Suprapubic skin (tissue), 4 donors: ENCODE data around the gene NPC2. TPM values are rescaled to one million over a fixed set of nuclear protein-coding genes. Genes with fewer than 3 reads are reported as not detected.

Experiments used
- DNase-seq, 2 donors: peaks; one replicate each; pipeline ENCODE4 v3.0.0-alpha.2; 2019; ENCODE audit warnings: low spot score in 2 of 2
- H3K27ac ChIP-seq: fragments of 200-600 bp; sonication (generic); one replicate; pipeline ENCODE4 v1.5.1; 2019
- H3K27me3 ChIP-seq: fragments of 200-600 bp; sonication (generic); one replicate; pipeline ENCODE4 v1.5.1; 2019
- H3K36me3 ChIP-seq: fragments of 200-600 bp; sonication (generic); one replicate; pipeline ENCODE4 v1.5.1; 2019
- H3K4me1 ChIP-seq: fragments of 200-600 bp; sonication (generic); one replicate; pipeline ENCODE4 v1.5.1; 2019
- H3K4me3 ChIP-seq: fragments of 200-600 bp; sonication (generic); one replicate; pipeline ENCODE4 v1.5.1; 2019; ENCODE audit warnings: mild to moderate bottlenecking
- H3K9me3 ChIP-seq: fragments of 200-600 bp; sonication (generic); one replicate; pipeline ENCODE4 v1.5.1; 2019
- EP300 ChIP-seq: sonication (generic); formaldehyde crosslinking; IDR thresholded peaks from one replicate; pipeline ENCODE4 v1.6.1; 2017; ENCODE audit warnings: antibody characterized with exemption
- POLR2A ChIP-seq, 2 donors: fragments of 450-650 bp; IDR thresholded peaks; one replicate each; pipeline ENCODE4 v1.6.1; 2017; ENCODE audit warnings: antibody characterized with exemption in 2 of 2, mild to moderate bottlenecking in 2 of 2, moderate library complexity in 2 of 2
- POLR2AphosphoS5 ChIP-seq, 3 donors: sonication (generic); formaldehyde crosslinking; IDR thresholded peaks; one replicate each; pipeline ENCODE4 v1.6.1; 2017; ENCODE audit warnings: antibody characterized with exemption in 3 of 3
- WGBS: methylation state at CpG from one replicate; pipeline ENCODE4 v1.1.5; 2018; 5-methylcytosine and 5-hydroxymethylcytosine counted together
- total RNA-seq, 4 donors: library from RNA; depleted of rRNA; stranded (reverse); fragments of >200 nt; gene quantifications; one replicate each; pipeline ENCODE4 v1.1.0, GENCODE V29; 2016
- TF ChIP-seq, protein P1 (sequence below), 2 donors: fragments of 200-600 bp in 1 of 2; fragments of 450-650 bp in 1 of 2; sonication (generic) in 1 of 2; IDR thresholded peaks; one replicate each; pipeline ENCODE4 v1.5.1; 2016 to 2019; ENCODE audit warnings: antibody characterized with exemption in 2 of 2, mild to moderate bottlenecking in 1 of 2, moderate library complexity in 1 of 2

The NPC2 gene
- total RNA-seq, 4 donors from 2014 or later, result 274 to 450 (median 338) TPM

DNA sequence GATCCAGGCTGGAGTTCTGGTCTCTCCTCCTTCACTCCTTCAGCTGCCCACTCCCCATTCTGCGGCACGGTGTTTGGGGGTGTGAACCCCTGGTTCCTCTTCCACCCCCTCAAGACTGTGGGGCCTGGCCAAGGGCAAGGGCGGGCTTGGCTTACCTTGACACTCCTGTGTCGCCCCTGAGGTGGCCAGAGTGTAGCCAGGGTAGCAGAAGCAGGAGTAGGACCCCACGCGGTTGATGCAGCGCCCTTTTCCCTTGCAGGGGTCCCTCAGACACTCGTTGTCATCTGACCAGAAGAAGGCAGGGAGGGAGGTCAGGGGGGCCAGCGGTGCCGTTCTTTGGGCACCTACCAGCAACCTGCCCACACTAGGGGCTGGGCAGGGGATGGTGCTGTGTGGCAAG lies 28.7 kb upstream of the NPC2 start:
- Histone ChIP-seq H3K27ac (no peak overlapping the region), H3K4me1 (peaks cover 4% of the 10 kb centered on the region), H3K27me3 (no peaks in the 10 kb centered on the region), H3K9me3 (no peaks in the 10 kb centered on the region), H3K4me3 (no peak overlapping the region), H3K36me3 (peaks cover 12% of the 10 kb centered on the region)
- WGBS, result 95% methylated on average over 9 of the region's 10 CpGs
- DNase-seq, result no peak
- TF ChIP-seq POLR2AphosphoS5 (IDR thresholded peaks at IDR 0.05) (no peak), POLR2A (IDR thresholded peaks at IDR 0.05) (no peak), EP300 (no peak)
- TF ChIP-seq, protein P1, sequence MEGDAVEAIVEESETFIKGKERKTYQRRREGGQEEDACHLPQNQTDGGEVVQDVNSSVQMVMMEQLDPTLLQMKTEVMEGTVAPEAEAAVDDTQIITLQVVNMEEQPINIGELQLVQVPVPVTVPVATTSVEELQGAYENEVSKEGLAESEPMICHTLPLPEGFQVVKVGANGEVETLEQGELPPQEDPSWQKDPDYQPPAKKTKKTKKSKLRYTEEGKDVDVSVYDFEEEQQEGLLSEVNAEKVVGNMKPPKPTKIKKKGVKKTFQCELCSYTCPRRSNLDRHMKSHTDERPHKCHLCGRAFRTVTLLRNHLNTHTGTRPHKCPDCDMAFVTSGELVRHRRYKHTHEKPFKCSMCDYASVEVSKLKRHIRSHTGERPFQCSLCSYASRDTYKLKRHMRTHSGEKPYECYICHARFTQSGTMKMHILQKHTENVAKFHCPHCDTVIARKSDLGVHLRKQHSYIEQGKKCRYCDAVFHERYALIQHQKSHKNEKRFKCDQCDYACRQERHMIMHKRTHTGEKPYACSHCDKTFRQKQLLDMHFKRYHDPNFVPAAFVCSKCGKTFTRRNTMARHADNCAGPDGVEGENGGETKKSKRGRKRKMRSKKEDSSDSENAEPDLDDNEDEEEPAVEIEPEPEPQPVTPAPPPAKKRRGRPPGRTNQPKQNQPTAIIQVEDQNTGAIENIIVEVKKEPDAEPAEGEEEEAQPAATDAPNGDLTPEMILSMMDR (IDR thresholded peaks at IDR 0.05), result no peak

DNA sequence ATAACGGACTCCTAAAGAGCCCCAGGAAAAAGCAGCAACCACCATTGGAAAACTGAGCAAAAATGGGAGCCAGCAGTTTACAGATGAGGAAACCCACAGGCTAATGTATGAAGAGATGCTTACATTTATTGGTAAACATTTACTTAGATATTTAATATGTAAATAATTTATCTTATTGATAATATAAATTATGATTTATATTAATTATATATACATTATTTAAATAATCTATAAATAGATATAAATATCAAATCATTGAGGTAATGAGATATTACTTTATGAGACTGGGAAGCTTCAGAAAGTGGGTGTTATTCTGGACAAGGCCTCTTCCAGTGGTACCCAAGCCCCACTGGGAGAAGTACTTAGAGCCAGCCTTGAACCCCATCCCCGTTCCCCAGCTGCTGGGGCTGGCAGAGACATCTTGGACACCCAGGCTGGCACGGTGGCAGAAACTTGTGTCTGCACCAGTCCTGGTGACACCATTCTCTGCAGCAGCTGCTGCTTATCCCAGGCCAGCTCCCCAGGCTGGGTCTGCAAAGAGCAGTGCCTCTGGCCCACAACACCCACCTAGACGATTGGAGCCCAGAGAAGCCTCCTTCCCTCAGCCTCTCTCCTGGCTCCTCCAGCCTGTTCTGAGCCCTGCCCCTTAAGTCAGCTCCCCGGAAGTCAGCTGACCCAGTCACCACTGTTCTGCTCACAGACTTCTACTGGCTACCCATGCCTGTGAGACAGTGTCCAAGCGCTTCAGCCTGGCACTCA lies 26.4 kb upstream of the NPC2 start:
- H3K27me3 ChIP-seq, result no peaks in the 10 kb centered on the region
- peaks cover 4% of the 10 kb centered on the region for H3K4me1 ChIP-seq
- H3K27ac ChIP-seq, result no peak overlapping the region
- no peak for DNase-seq
- peaks cover 12% of the 10 kb centered on the region for H3K36me3 ChIP-seq
- TF ChIP-seq, protein P1 (IDR thresholded peaks at IDR 0.05), result no peak
- no peak for TF ChIP-seq EP300
- TF ChIP-seq POLR2A (IDR thresholded peaks at IDR 0.05), result no peak
- TF ChIP-seq POLR2AphosphoS5 (IDR thresholded peaks at IDR 0.05), result no peak
- H3K9me3 ChIP-seq, result no peaks in the 10 kb centered on the region
- 78% methylated on average over 6 of the region's 6 CpGs for WGBS
- no peak overlapping the region for H3K4me3 ChIP-seq

DNA sequence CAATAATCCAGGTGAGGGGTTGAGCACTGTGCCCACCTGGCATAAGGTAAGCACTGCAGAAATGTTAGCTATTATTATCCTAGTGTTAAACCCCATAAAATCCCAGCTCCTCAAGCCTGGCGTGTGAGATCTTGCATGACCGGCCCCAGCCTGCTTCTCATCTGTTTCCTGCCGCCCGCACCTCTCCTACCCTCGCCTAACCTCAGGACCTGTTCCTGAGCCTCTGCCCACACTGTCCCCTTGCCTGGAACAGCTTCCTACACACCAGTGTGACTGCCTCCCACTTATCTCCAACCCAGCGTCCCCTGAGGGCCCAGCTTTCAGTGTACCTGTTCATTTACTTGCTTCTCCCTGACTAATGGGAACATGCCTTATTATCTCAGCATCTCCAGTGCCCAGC lies 25.1 kb upstream of the NPC2 start:
- Histone ChIP-seq H3K4me3 (no peak overlapping the region), H3K27me3 (no peaks in the 10 kb centered on the region), H3K27ac (no peak overlapping the region), H3K9me3 (no peaks in the 10 kb centered on the region), H3K36me3 (peaks cover 12% of the 10 kb centered on the region), H3K4me1 (peaks cover 9% of the 10 kb centered on the region)
- TF ChIP-seq EP300 (no peak), POLR2AphosphoS5 (IDR thresholded peaks at IDR 0.05) (no peak), POLR2A (IDR thresholded peaks at IDR 0.05) (no peak)
- TF ChIP-seq, protein P1 (IDR thresholded peaks at IDR 0.05), result no peak
- WGBS, result 43% methylated on average over 6 of the region's 6 CpGs
- DNase-seq, result no peak

DNA sequence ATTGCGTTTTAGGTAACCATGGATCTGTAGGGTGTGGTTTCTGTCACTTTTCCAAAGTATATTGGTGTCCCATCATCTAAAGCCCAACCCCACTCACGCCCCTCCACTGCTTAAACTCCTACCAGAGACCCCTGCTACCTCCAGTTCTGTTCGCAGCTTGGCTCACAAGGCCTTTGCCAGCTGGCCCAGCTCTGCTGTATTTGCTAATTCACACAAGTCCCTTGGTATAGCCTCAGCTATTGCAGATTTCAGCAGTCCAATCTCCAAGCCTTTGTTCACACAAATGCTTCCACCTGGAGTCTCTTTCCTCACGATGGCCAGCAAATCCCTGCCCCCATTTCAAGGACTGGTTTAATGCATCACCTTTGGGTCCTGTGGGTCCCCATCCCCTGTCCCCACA lies 24.6 kb upstream of the NPC2 start:
- Histone ChIP-seq H3K27ac (no peak overlapping the region), H3K27me3 (no peaks in the 10 kb centered on the region), H3K9me3 (no peaks in the 10 kb centered on the region), H3K4me1 (peaks cover 9% of the 10 kb centered on the region), H3K4me3 (no peak overlapping the region), H3K36me3 (peaks cover 11% of the 10 kb centered on the region)
- no peak for DNase-seq
- no peak for TF ChIP-seq POLR2AphosphoS5 (IDR thresholded peaks at IDR 0.05)
- TF ChIP-seq EP300, result no peak
- no peak for TF ChIP-seq POLR2A (IDR thresholded peaks at IDR 0.05)
- TF ChIP-seq, protein P1 (IDR thresholded peaks at IDR 0.05), result no peak
- 58% methylated on average over 4 of the region's 4 CpGs for WGBS

DNA sequence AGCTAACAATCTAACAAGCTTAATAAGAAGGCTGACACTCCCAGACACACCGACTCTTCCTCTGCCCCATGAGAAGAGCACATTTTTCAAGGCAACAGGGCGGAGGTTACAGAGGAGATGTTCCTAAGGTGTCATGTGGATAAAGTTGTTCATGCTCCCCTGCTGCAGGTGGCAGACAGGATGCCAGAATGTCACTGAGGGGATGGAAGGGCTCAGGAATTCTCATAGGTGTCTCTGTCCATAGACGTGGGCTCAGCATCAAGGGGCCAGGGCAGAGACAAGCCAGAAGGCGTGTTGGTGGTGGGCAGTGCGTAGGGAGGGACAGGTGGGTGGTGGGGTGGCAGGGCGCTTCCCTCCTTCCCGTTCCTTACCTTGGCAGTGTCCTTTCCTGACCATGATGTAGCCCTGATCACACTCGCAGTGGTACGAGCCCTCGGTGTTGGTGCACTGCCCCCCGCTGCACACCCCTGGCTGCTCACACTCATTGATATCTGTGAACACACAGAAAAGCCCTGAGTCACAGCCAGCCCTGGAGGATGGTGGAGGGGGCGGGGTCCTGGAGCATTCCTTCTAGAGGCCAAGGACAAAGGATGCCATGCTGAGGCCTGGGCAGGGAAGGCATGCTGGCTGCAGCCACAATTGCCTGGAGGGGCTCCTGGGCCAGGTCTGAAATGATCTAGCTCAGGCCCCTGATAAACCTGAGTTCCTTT lies 23.5 kb upstream of the NPC2 start:
- Histone ChIP-seq H3K36me3 (peaks cover 6% of the 10 kb centered on the region), H3K27me3 (no peaks in the 10 kb centered on the region), H3K4me3 (no peak overlapping the region), H3K27ac (no peak overlapping the region), H3K4me1 (peaks cover 9% of the 10 kb centered on the region), H3K9me3 (no peaks in the 10 kb centered on the region)
- no peak for DNase-seq
- 83% methylated on average over 12 of the region's 12 CpGs for WGBS
- TF ChIP-seq POLR2AphosphoS5 (IDR thresholded peaks at IDR 0.05), result no peak
- TF ChIP-seq EP300, result no peak
- no peak for TF ChIP-seq POLR2A (IDR thresholded peaks at IDR 0.05)
- TF ChIP-seq, protein P1 (IDR thresholded peaks at IDR 0.05), result no peak
